ENCODE data around the gene OSCAR. TPM values are rescaled to one million over a fixed set of nuclear protein-coding genes. Genes with fewer than 3 reads are reported as not detected.

Gene OSCAR
- total RNA-seq, 1 experiment from 2014 or later = 0.74 TPM

- no peak for DNase-seq (ENCODE audit: low read depth)
Measured at GRCh38 chr19:54094426-54095000, 6.1 kb downstream of the OSCAR start.

GRCh38 chr19:54084410-54084809, 16.2 kb downstream of the OSCAR start:
- DNase-seq (ENCODE audit: low read depth) = no peak

GRCh38 chr19:54081032-54081431, 19.6 kb downstream of the OSCAR start, which contains the start of gene TARM1:
Gene TARM1 (minus strand): TSS chr19:54081365. CDS start chr19:54081340, 25 bp downstream.
- no peak for DNase-seq (ENCODE audit: low read depth)

- DNase-seq (ENCODE audit: low read depth) = no peak
Measured at GRCh38 chr19:54077334-54077733, 23.3 kb downstream of the OSCAR start.

GRCh38 chr19:54074851-54075250, 25.8 kb downstream of the OSCAR start:
- DNase-seq (ENCODE audit: low read depth) = no peak

- no peak for DNase-seq (ENCODE audit: low read depth)
Measured at GRCh38 chr19:54073829-54074228, 26.8 kb downstream of the OSCAR start.

- no peak for DNase-seq (ENCODE audit: low read depth)
Measured at GRCh38 chr19:54069470-54069869, 31.1 kb downstream of the OSCAR start.

GRCh38 chr19:54063350-54064116, 37.1 kb downstream of the OSCAR start, which contains the start of gene VSTM1:
Gene VSTM1 (minus strand): TSS chr19:54063897. CDS start chr19:54063777, 120 bp downstream.
- DNase-seq (ENCODE audit: low read depth) = no peak

GRCh38 chr19:54062643-54063042, 38.0 kb downstream of the OSCAR start:
- no peak for DNase-seq (ENCODE audit: low read depth)

- DNase-seq (ENCODE audit: low read depth) = no peak
Measured at GRCh38 chr19:54047616-54048015, 53.0 kb downstream of the OSCAR start.

- no peak for DNase-seq (ENCODE audit: low read depth)
Measured at GRCh38 chr19:54045771-54046170, 54.8 kb downstream of the OSCAR start.

Other genes with a start within 250 kb of the OSCAR start
- gene MYADM, start 232.9 kb downstream of the OSCAR start, total RNA-seq (2014; rRNA removed; shearing (Covaris generic)) = 11.2 and 19.0 TPM in 2 replicates
- gene PRKCG, start 218.6 kb downstream of the OSCAR start, total RNA-seq (2014; rRNA removed; shearing (Covaris generic)) = not detected in 2 replicates
- gene CACNG7, start 191.5 kb downstream of the OSCAR start, total RNA-seq (2014; rRNA removed; shearing (Covaris generic)) = 0.29 and 0.54 TPM in 2 replicates
- 0.48 and 2.9 TPM in 2 replicates for gene CACNG8, start 137.9 kb downstream of the OSCAR start, total RNA-seq (2014; rRNA removed; shearing (Covaris generic))
- 1.0 and 9.3 TPM in 2 replicates for gene CACNG6, start 109.2 kb downstream of the OSCAR start, total RNA-seq (2014; rRNA removed; shearing (Covaris generic))
- gene VSTM1, start 36.9 kb downstream of the OSCAR start, total RNA-seq (2014; rRNA removed; shearing (Covaris generic)) = not detected in 2 replicates
- gene TARM1, start 19.4 kb downstream of the OSCAR start, total RNA-seq (2014; rRNA removed; shearing (Covaris generic)) = not detected in 2 replicates
- gene NDUFA3, start 2.1 kb upstream of the OSCAR start, total RNA-seq (2014; rRNA removed; shearing (Covaris generic)) = 17.4 and 34.1 TPM in 2 replicates
- 60.2 and 101 TPM in 2 replicates for gene TFPT, start 14.9 kb upstream of the OSCAR start, total RNA-seq (2014; rRNA removed; shearing (Covaris generic))
- gene PRPF31, start 15.0 kb upstream of the OSCAR start, total RNA-seq (2014; rRNA removed; shearing (Covaris generic)) = 78.8 and 92.3 TPM in 2 replicates
- 10.9 and 14.0 TPM in 2 replicates for gene CNOT3, start 37.0 kb upstream of the OSCAR start, total RNA-seq (2014; rRNA removed; shearing (Covaris generic))
- gene LENG1, start 58.9 kb upstream of the OSCAR start, total RNA-seq (2014; rRNA removed; shearing (Covaris generic)) = 15.6 and 21.3 TPM in 2 replicates
- 0.06 TPM in 1 of 2 replicates, not detected in the other for gene TMC4, start 72.4 kb upstream of the OSCAR start, total RNA-seq (2014; rRNA removed; shearing (Covaris generic))
- gene MBOAT7, start 88.8 kb upstream of the OSCAR start, total RNA-seq (2014; rRNA removed; shearing (Covaris generic)) = 74.9 and 89.3 TPM in 2 replicates
- gene TSEN34, start 90.5 kb upstream of the OSCAR start, total RNA-seq (2014; rRNA removed; shearing (Covaris generic)) = 88.1 and 141 TPM in 2 replicates
- 2,362 and 2,452 TPM in 2 replicates for gene RPS9, start 100.1 kb upstream of the OSCAR start, total RNA-seq (2014; rRNA removed; shearing (Covaris generic))
- gene LILRB3, start 122.2 kb upstream of the OSCAR start, total RNA-seq (2014; rRNA removed; shearing (Covaris generic)) = not detected in 2 replicates
- not detected in 2 replicates for gene LILRA6, start 142.0 kb upstream of the OSCAR start, total RNA-seq (2014; rRNA removed; shearing (Covaris generic))
- not detected in 2 replicates for gene LILRB5, start 156.5 kb upstream of the OSCAR start, total RNA-seq (2014; rRNA removed; shearing (Covaris generic))
- not detected in 2 replicates for gene LILRB2, start 180.3 kb upstream of the OSCAR start, total RNA-seq (2014; rRNA removed; shearing (Covaris generic))
- gene LILRA5, start 212.4 kb upstream of the OSCAR start, total RNA-seq (2014; rRNA removed; shearing (Covaris generic)) = not detected in 2 replicates
- gene LILRA4, start 238.4 kb upstream of the OSCAR start, total RNA-seq (2014; rRNA removed; shearing (Covaris generic)) = not detected in 2 replicates

All from Daoy (cell line).